Keratinocyte (primary cell): ENCODE data around the gene FRMD4B.

Experiments
- CTCF ChIP-seq, 3 experiments: IDR thresholded peaks in 1 of 3; conservative IDR thresholded peaks in 1 of 3; optimal IDR thresholded peaks in 1 of 3; 2 replicates in 2 of 3; 3 replicates in 1 of 3; pipeline versions ENCODE3 to v1.5.1; 2011; ENCODE audit warnings: low read length in 3 of 3, mild to moderate bottlenecking in 3 of 3, moderate library complexity in 2 of 3, control low read depth in 1 of 3, inconsistent platforms in 1 of 3; ENCODE audit not compliant: insufficient read depth in 2 of 3; ENCODE audit errors: extremely low read depth in 1 of 3
- EZH2 ChIP-seq: IDR thresholded peaks from one replicate; pipeline ENCODE4 v1.6.1; 2012; ENCODE audit warnings: inconsistent platforms, mild to moderate bottlenecking, low read length, moderate library complexity

GRCh38 chr3:69410301-69410700 is 24.4 kb upstream of the FRMD4B start:
- no peak for TF ChIP-seq EZH2
- peak; percentile 77 to 90 (median 82) for TF ChIP-seq CTCF (optimal IDR thresholded peaks at IDR 0.05 in 1 of 3, IDR thresholded peaks at IDR 0.05 in 1 of 3, conservative IDR thresholded peaks at IDR 0.05 in 1 of 3; ENCODE audit: extremely low read depth in 1 of 3, insufficient read depth in 2 of 3, low read length in 3 of 3)
